ENCODE measurements around the gene ADAP2.
"Not testable (repeated sequence)": the region's sequence is repeated elsewhere in the genome, so short reads cannot be mapped to it uniquely, and the experiment has no call there.

ADAP2 gene

DNA sequence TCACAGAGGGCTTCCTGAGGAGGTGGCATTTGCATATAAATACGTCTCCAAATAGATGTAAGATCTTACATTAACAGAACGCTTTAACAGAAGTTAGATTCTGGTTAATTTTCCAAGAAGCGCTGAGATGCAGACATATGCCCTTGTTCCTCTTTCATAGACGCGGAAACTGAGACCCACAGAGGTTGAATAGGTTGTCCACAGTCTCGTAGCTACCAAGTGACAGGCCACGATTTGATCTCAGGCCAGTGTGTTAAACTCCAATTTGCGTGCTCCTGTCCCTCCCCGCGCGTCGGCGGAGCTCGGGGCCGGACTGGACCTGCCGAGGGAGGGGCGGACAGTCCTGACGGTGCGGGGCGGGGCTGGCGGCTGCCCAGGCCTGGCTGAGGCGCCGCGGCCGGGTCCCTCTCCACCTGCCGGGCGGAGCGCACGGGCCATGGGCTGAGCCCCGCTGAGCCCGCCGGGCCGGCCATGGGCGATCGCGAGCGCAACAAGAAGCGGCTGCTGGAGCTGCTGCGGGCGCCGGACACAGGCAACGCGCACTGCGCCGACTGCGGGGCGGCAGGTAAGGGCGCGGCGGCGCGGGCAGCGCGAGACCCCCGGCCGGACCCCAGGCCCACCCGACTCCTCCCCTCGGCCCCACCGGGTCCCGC lies at the start of gene ADAP2:
TSS of gene ADAP2 (plus strand) at position 402 of the 653 bp plus-strand sequence. CDS start at position 472, 70 bp downstream.
- no peaks in the 10 kb centered on the region for H3K36me3 Mint-ChIP-seq
- peaks cover 85% of the 10 kb centered on the region for H3K27me3 Mint-ChIP-seq
- H3K9me3 Mint-ChIP-seq: no peaks in the 10 kb centered on the region
- peaks cover 14% of the 10 kb centered on the region for H3K4me1 Mint-ChIP-seq
- no peak within 1 kb of the TSS for H3K27ac Mint-ChIP-seq
- CTCF ChIA-PET: no interaction called here
- peak within 1 kb of the TSS; percentile 49 for H3K4me3 Mint-ChIP-seq
- no peak for DNase-seq

DNA sequence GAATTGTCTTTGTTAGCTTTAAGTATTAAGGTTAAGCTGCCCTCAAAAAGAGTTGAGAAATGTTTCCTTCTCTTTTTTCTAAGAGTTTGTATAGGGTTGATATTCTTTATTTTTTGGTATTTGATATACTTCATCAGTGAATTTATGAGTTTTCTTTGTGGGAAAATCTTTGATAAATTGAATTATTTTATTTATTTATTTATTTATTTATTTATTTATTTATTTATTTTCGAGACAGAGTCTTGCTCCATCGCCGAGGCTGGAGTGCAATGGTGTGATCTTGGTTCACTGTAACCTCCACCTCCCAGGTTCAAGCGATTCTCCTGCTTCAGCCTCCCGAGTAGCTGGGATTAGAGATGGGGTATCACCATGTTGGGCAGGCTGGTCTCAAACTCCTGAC lies 35.6 kb upstream of the ADAP2 start:
- Mint-ChIP-seq H3K27ac (no peak overlapping the region), H3K4me1 (no peaks in the 10 kb centered on the region), H3K27me3 (no peaks in the 10 kb centered on the region)

GRCh38 chr17:30894236-30894635 lies 27.5 kb upstream of the ADAP2 start:
- H3K4me1 Mint-ChIP-seq: no peaks in the 10 kb centered on the region
- CTCF ChIA-PET: interaction anchor here (0.7 kb wide), 1 partner anchor 549 kb away, joined by 3 read pairs; no protein-coding TSS in a partner anchor
- H3K27me3 Mint-ChIP-seq: no peaks in the 10 kb centered on the region
- H3K36me3 Mint-ChIP-seq: peaks cover 26% of the 10 kb centered on the region
- no peaks in the 10 kb centered on the region for H3K9me3 Mint-ChIP-seq
- no peak for DNase-seq
- no peak overlapping the region for H3K4me3 Mint-ChIP-seq
- H3K27ac Mint-ChIP-seq: peak overlapping the region; percentile 12

More for the DNA sequence above, 35.6 kb upstream of the ADAP2 start:
- CTCF ChIA-PET: interaction anchor here (1.2 kb wide), 1 partner anchor 14 kb away, joined by 3 read pairs; no protein-coding TSS in a partner anchor
- DNase-seq: no peak
- Mint-ChIP-seq H3K36me3 (peaks cover 20% of the 10 kb centered on the region), H3K9me3 (no peaks in the 10 kb centered on the region), H3K4me3 (no peak overlapping the region)

DNA sequence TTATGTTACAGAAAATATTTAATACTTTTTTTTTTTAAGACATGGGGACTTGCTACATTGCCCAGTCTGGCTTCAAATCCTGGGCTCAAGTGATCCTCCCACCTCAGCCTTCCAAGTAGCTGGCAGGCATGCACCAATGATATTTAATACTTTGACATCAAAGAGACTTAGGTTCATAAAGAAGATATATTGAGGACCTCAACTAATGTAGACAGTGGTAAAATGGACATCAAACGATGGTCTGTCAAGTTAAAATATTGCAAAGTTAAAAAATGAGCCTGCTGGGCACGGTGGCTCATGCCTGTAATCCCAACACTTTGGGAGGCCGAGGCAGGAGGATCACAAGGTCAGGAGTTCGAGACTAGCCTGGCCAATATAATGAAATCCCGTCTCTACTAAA lies 24.4 kb upstream of the ADAP2 start:
- no peak for DNase-seq
- Mint-ChIP-seq H3K4me1 (peaks cover 6% of the 10 kb centered on the region), H3K9me3 (no peaks in the 10 kb centered on the region), H3K27ac (no peak overlapping the region), H3K36me3 (peaks cover 26% of the 10 kb centered on the region), H3K27me3 (no peaks in the 10 kb centered on the region), H3K4me3 (no peak overlapping the region)
- CTCF ChIA-PET: interaction anchor here (1.0 kb wide), 1 partner anchor 164 kb away, joined by 3 read pairs; no protein-coding TSS in a partner anchor

DNA sequence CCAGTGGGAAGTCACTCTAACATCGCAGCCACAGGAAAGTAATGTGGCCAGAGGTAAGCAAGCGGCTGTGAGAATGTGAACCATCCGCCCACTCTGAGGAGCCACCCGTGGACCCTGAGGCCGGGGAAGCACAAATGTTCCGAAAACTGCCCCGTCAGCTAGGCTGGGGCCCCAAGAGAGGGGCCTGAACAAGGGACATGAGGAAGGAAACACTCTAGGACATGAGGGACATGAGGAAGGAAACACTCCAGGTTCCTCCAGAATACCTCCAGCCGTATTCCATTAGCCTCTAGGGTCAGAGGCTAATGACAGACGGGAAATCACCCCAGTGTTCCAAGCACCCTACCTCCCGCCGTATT lies 16.0 kb upstream of the ADAP2 start:
- Mint-ChIP-seq H3K4me3 (peak overlapping the region; percentile 98), H3K27ac (peak overlapping the region; percentile 88), H3K4me1 (peaks cover 40% of the 10 kb centered on the region), H3K9me3 (no peaks in the 10 kb centered on the region), H3K27me3 (no peaks in the 10 kb centered on the region), H3K36me3 (peaks cover 14% of the 10 kb centered on the region)
- DNase-seq: peak; percentile 25
- CTCF ChIA-PET: no interaction called here

GRCh38 chr17:30906101-30906911 lies 15.4 kb upstream of the ADAP2 start, which contains the start of gene TEFM:
Gene TEFM (minus strand): TSS chr17:30906238. CDS start chr17:30906198, 40 bp downstream.
- Mint-ChIP-seq H3K9me3 (no peaks in the 10 kb centered on the region), H3K4me1 (peaks cover 38% of the 10 kb centered on the region), H3K36me3 (peaks cover 14% of the 10 kb centered on the region), H3K4me3 (peak within 1 kb of the TSS; percentile 98), H3K27me3 (no peaks in the 10 kb centered on the region), H3K27ac (peak within 1 kb of the TSS; percentile 88)
- peak; percentile 91 for DNase-seq
- CTCF ChIA-PET: interaction anchor here (1.0 kb wide), 1 partner anchor 101 kb away, joined by 3 read pairs; no protein-coding TSS in a partner anchor

- CTCF ChIA-PET: no interaction called here
- Mint-ChIP-seq H3K4me1 (peaks cover 28% of the 10 kb centered on the region), H3K36me3 (peaks cover 5% of the 10 kb centered on the region), H3K27me3 (no peaks in the 10 kb centered on the region), H3K27ac (no peak overlapping the region), H3K4me3 (no peak overlapping the region), H3K9me3 (no peaks in the 10 kb centered on the region)
- no peak for DNase-seq
These were observed 12.9 kb upstream of the ADAP2 start for GRCh38 chr17:30908717-30909420.

- DNase-seq, H3K36me3 Mint-ChIP-seq, H3K27me3 Mint-ChIP-seq, CTCF ChIA-PET, H3K4me3 Mint-ChIP-seq, H3K9me3 Mint-ChIP-seq, H3K27ac Mint-ChIP-seq: not testable (repeated sequence)
- peaks cover 19% of the 10 kb centered on the region for H3K4me1 Mint-ChIP-seq
These were observed 11.6 kb upstream of the ADAP2 start for GRCh38 chr17:30910151-30910550.

DNA sequence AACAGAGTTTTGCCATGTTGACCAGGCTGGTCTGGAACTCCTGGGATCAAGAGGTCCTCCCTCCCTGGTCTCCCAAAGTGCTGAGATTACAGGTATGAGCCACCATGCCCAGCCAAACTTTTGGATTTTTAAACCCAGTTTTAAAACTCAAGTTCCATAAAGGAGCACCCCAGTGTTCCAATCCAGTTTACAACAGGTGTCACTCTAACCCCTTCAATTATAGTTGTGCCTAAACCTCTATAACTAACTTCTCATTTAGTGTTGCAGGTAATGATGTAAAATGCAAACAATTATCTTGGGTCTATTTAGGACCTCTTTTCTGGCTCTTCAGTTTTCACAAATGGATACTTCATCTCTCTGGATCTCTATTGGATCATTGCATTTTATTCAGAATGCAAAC lies 7.8 kb upstream of the ADAP2 start:
- no peaks in the 10 kb centered on the region for H3K36me3 Mint-ChIP-seq
- DNase-seq: no peak
- H3K27me3 Mint-ChIP-seq: peaks cover 9% of the 10 kb centered on the region
- peaks cover 2% of the 10 kb centered on the region for H3K4me1 Mint-ChIP-seq
- CTCF ChIA-PET: no interaction called here
- H3K4me3 Mint-ChIP-seq: no peak overlapping the region
- no peaks in the 10 kb centered on the region for H3K9me3 Mint-ChIP-seq
- H3K27ac Mint-ChIP-seq: no peak overlapping the region

DNA sequence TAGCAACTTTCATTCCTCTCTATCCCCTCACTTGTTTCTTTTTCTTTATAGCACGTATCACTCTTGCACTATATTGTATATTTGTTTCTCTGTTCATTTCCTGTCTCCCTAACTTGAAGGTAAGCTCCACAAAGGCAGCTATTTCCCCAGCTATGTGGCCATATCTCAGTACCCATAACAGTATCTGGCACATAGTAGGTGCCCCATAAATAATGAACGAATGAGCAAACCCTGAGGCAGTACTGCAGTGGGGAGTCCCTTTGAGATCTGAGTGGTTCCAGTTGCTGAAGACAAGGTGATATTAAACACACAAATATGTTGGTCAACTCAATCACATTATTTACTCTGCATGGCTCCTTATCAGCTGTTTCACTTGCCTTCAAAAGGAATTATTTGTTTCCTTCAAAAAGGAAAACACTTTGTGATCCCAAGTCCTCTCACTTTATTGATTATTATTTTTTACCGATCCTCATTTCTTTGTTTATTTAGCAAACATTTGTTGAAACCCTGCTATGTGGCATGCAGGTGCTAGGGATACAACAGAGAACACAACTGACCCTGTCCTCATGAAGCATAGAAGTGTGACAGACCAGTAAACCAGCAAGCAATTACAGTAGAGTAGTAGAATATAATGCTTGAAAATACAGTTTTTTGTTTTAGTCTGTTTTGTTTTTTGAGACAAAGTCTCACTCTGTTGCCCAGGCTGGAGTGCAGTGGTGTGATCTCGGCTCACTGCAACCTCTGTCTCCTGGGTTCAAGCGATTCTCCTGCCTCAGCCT lies 5.7 kb upstream of the ADAP2 start:
- no peak for DNase-seq
- Mint-ChIP-seq H3K36me3 (no peaks in the 10 kb centered on the region), H3K4me3 (no peak overlapping the region), H3K27me3 (peaks cover 29% of the 10 kb centered on the region), H3K4me1 (peaks cover 3% of the 10 kb centered on the region), H3K9me3 (no peaks in the 10 kb centered on the region), H3K27ac (no peak overlapping the region)
- CTCF ChIA-PET: no interaction called here

GRCh38 chr17:30917050-30917449 lies 4.7 kb upstream of the ADAP2 start:
- no peak overlapping the region for H3K27ac Mint-ChIP-seq
- no peak for DNase-seq
- no peak overlapping the region for H3K4me3 Mint-ChIP-seq
- H3K36me3 Mint-ChIP-seq: no peaks in the 10 kb centered on the region
- H3K27me3 Mint-ChIP-seq: peaks cover 39% of the 10 kb centered on the region
- peaks cover 10% of the 10 kb centered on the region for H3K4me1 Mint-ChIP-seq
- CTCF ChIA-PET: interaction anchor here (0.7 kb wide), 1 partner anchor 316 kb away, joined by 3 read pairs; no protein-coding TSS in a partner anchor
- H3K9me3 Mint-ChIP-seq: no peaks in the 10 kb centered on the region

- Mint-ChIP-seq H3K9me3 (no peaks in the 10 kb centered on the region), H3K36me3 (no peaks in the 10 kb centered on the region), H3K27me3 (peaks cover 71% of the 10 kb centered on the region), H3K27ac (no peak overlapping the region), H3K4me3 (no peak overlapping the region), H3K4me1 (peaks cover 14% of the 10 kb centered on the region)
- no peak for DNase-seq
- CTCF ChIA-PET: no interaction called here
These were observed 1.5 kb upstream of the ADAP2 start for GRCh38 chr17:30920282-30920681.

GRCh38 chr17:30920683-30921543 lies 832 bp upstream of the ADAP2 start:
- Mint-ChIP-seq H3K27me3 (peaks cover 78% of the 10 kb centered on the region), H3K4me3 (peak overlapping the region; percentile 49), H3K36me3 (no peaks in the 10 kb centered on the region), H3K27ac (no peak overlapping the region), H3K4me1 (peaks cover 14% of the 10 kb centered on the region), H3K9me3 (no peaks in the 10 kb centered on the region)
- CTCF ChIA-PET: no interaction called here
- DNase-seq: no peak
